NCI-H2107 (cell line): ENCODE results near the gene NCAPG2.
"Not testable (repeated sequence)": the region's sequence is repeated elsewhere in the genome, so short reads cannot be mapped to it uniquely, and the experiment has no call there.

ENCODE experiments used
- DNase-seq: peaks from one replicate; lab custom pipeline; 2025; lab: John Stamatoyannopoulos, UW

The NCAPG2 gene

GRCh38 chr7:158666966-158667678 lies 37.5 kb downstream of the NCAPG2 start:
- not testable (repeated sequence) for DNase-seq

GRCh38 chr7:158666401-158666800 lies 38.2 kb downstream of the NCAPG2 start:
- DNase-seq, result no peak

DNA sequence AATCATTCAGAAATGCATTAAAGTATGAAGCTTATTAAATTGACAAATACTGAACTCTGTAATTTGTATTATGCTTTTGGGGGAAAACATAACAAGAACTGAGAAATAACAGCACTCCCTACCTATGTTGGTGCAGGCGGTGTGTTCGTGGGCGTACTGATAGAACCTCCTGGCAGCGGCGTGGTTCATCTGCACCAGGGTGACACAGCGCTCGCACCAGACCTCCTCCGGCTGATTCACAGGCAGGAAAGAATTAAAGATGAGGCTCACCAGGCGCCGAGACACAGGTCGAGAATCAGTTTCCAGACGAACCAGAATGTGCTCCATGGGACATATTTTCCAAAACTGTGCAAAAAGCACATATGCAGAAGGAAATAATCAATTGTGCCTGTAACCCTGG lies 40.2 kb downstream of the NCAPG2 start:
- DNase-seq, result no peak

DNA sequence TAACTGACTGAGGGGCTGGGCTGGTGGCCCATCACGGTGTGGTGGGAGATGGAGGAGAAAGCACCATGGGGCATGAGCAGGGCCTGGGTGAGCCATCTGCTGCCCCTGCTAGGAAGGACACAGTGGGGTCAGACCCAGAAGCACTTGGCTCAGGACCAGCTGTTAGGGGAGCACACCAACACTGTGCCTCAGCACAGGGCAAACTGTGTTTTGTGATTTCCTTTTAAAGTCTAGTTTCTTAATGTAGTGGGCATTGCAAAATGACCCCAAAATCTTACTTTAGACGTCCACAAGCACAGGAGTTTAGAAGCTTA lies 41.2 kb downstream of the NCAPG2 start:
- no peak for DNase-seq

DNA sequence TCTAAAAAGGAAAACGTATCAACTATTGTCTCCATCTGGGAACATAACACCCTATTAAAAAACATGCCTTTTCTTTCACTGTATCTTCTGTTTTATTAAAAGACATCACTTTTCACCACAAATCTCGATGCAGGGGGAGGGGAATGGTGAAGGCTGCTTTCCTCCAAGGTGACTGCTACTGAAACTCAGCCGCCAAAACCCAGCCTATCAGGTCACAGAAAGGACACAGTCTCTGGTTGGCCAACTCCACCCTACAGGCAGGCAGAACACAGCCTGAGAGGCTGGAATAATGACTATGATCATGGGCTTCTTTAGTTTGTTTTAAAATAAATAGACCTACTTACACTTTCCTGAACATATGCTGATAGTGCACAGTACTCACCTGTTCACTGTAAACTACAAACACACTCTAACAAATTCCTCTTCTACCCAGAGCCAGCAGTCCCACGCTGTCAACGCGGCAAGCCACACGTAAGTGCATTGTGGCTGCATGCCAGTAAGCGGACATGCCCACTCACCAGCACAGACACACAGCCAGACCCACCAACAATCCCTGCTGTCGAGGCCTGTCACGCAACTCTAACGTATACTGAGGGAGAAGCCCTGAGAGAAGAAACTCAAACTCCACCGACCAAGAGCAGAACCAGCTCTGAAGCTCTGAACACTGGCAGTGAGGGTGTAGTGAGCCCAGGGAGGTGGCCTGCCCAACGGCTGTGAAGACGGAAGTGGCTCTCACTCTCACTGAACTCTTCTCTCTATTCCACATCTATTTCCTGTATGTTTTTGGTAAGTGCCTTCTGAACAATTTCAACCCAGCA lies 41.8 kb downstream of the NCAPG2 start:
- DNase-seq, result no peak

GRCh38 chr7:158658475-158658874 lies 46.1 kb downstream of the NCAPG2 start:
- no peak for DNase-seq

- no peak for DNase-seq
Observed at GRCh38 chr7:158657189-158657746, 47.3 kb downstream of the NCAPG2 start.

GRCh38 chr7:158655931-158656441 lies 48.6 kb downstream of the NCAPG2 start:
- no peak for DNase-seq

DNA sequence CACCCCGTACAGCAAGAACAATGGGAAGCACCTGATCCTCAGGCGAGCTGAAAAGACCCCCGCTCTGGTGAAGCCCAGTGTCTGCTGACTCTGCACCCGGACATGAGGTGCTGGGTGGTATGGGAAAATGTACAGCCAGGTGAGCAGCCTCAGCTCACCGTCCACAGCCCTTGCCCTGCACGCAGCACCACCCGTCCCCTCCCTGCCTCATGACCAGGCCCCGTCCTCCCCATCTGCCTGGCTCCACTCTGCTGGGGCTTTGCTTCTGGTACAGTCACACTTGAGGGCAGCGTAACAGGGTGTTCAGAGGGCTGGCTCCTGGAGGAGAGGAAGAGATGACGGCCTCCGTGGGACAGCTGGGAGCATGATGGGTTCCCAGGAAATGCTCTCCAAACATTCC lies 49.1 kb downstream of the NCAPG2 start:
- no peak for DNase-seq

DNA sequence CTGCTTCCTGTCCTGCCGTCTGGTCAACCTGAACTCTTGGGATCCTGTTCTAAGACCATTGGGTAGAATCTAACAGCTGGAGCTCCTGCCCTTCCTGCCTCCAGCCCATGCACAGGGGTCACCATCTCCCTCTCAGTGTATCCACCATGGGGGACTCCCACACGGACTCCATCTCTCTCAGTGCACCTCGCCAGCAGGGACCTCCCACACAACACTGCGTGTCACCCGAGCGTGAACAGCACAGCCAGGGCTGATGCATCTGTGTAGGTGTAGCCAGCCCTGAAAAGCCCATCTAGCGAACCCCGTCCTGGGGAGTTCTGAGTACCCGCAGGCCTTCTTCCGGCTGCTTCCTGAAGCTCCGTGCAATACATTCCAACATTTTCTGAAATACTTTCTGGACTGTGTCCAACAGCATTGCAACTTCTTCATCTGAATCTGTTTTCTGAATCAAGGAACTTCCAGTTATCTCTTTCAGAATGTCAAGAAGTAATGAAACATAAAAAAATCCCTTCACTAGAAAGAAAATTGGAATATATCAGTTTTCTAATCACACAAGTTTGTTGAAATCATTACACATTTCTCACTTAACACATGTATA lies 52.5 kb downstream of the NCAPG2 start:
- no peak for DNase-seq

GRCh38 chr7:158650821-158651225 lies 53.8 kb downstream of the NCAPG2 start:
- no peak for DNase-seq

GRCh38 chr7:158649279-158649678 lies 55.3 kb downstream of the NCAPG2 start:
- DNase-seq, result no peak

GRCh38 chr7:158648787-158649186 lies 55.8 kb downstream of the NCAPG2 start:
- DNase-seq, result no peak

DNA sequence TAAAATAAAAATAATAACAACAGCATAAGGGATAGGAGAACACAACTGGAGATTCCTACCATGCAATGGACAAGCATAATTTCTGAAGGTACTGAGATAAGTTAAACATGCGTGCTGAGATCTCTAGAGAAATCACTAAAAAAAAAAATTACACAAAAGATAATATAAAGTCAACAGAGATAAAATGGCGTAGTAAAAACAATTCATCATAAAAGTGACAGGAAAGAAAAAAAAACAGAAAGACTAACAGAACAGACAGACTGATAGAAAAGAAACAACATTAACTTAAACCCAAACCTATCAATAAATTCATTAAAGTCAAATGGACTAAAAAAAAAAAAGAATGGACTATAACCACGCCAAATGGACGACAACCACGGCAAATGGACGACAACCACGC lies 56.4 kb downstream of the NCAPG2 start:
- no peak for DNase-seq

GRCh38 chr7:158647475-158647792 lies 57.2 kb downstream of the NCAPG2 start:
- DNase-seq, result no peak

DNA sequence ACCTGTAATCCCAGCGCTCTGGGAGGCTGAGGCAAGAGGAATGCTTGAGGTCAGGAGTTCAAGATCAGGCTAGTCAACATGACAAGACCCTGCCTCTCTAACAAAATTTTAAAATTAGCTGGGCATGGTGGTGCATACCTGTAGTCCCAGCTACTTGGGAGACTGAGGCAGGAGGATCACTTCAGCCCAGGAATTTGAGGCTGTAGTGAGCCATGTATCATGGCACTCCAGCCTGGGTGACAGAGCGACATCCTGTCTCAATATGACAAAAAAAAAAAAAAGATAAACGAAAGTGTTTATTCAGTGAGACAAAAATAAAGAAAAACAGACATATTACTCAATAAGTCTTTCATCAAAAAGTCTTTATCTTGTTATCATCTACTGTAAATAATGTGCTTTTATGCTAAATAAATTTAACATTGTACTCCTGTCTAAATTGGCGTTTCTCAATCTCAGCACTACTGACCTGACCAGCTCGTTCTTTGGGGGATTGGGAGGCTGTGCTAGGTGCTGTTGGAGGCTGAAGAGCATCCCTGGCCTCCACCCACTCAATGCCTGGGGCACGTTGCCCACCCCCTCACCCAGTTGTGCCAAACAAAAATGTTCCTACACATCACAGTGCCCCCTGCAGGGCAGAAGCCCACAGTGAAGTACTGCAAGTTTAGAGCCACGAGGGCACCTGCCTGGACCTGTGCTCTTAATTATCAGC lies 57.7 kb downstream of the NCAPG2 start:
- no peak for DNase-seq

DNA sequence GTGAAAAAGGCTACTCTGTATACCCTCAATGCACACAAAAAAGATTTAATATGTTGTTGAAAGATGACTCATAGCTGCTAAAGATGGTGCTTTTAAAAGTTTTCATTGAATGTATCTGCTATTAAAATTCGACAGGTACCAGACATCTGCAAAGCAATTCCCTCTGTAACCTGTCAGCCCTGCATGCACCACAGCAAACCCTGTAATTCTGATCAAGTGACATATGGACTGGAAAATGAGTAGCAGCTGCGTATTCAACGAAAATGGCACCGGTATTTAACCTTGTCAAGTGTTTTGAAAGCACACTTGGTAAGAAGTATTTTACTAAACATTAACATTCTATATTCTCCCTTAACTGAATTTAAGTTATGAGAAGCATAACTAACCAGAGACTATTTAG lies 58.8 kb downstream of the NCAPG2 start:
- DNase-seq, result no peak

GRCh38 chr7:158642149-158642548 lies 62.5 kb downstream of the NCAPG2 start:
- DNase-seq, result no peak

DNA sequence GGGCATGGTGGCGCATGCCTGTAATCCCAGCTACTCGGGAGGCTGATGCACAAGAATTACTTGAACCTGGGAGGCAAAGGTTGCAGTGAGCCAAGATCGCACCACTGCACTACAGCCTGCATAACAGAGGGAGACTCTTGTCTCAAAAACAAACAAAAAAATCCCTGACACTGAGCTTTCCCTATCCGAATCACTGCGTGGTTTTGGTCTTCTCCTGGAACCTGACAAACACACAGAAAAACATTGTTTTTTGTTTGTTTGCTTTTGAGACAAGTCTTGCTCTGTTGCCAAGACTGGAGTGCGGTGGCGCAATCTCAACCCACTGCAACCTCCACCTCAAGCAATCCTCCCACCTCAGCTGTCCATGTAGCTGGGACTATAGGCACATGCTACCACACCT lies 66.6 kb downstream of the NCAPG2 start:
- no peak for DNase-seq

DNA sequence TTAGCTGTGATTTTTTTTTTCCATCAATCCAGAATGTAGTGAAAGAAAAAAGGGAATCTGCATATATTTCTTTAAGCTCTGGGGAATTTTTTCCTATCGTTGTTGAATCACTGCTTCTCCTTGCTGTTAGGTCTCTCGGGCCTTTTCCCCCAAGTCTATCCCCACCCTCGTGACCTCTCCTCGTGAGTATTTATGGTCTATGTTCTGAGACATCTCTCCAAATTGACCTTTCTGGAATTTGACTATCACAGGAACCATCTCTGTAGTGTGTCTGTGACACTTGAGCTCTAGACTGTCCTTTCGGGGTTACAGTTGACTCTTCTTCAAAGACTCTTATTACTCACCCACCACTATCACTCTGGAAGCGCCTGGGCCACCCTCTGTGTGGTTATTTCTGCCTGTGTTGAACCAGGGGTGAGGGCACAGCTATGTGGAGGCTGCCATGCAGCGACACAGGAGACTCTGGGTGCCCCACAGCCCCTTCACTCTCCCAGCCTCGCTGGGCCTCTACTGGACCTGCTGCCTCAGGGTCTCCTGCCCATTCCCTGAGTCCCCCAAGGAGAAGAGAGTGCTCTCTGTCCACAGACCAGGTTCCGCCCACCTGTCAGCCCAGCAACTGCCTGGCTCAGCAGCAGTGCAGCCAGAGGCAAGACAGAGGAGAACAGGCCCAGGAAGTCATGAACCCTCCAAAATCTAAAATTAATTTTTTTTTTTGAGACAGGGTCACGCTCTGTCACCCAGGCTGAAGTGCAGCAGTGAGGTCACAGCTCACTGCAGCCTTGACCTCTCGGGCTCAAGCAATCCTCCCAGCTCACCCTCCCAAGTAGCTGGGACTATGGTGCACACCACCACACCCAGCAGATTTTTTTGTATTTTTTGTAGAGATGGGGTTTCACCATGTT lies 71.3 kb downstream of the NCAPG2 start:
- no peak for DNase-seq

- no peak for DNase-seq
Observed at GRCh38 chr7:158631574-158632195, 72.9 kb downstream of the NCAPG2 start.
